NOMO-1 treated with dmso at 0.1 percent for 144 hours (cell line): ENCODE data around the gene SCRT2.
A peak's percentile ranks its signal among the peaks of the same experiment; 100 is the strongest.
"Not testable (repeated sequence)": the region's sequence is repeated elsewhere in the genome, so short reads cannot be mapped to it uniquely, and the experiment has no call there.

Source experiments
- DNase-seq: peaks from one replicate; lab custom pipeline; 2025; ENCODE audit not compliant: unreplicated experiment; lab: John Stamatoyannopoulos, UW

The SCRT2 gene

GRCh38 chr20:701401-702129 lies 26.0 kb upstream of the SCRT2 start:
- DNase-seq: no peak

DNA sequence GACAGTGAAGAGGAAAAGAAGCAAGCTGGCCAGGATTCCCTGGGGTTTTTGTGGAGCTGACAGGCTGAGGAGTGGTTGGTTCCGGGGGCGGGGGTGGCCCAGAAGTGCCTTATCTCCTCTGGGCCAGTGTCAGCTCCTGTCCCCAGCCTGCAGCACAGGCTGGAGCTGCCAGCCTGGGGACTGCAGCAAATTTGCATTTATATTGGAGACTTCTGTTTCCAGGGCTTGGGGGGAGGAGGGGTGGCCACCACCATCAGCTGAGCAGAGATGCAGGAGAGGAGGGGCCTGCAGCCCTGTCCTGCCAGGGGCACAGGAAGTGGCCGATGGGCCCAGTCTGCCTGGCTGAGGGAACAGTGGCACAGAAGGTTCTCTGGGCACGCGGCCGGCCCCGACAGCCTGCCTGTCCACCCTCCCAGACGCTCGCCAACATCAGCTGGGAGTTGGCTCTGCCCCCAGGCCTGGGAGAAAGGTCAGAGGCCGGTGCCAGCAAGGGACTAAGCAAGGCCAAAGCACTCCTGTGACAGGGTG lies 24.3 kb upstream of the SCRT2 start:
- no peak for DNase-seq

DNA sequence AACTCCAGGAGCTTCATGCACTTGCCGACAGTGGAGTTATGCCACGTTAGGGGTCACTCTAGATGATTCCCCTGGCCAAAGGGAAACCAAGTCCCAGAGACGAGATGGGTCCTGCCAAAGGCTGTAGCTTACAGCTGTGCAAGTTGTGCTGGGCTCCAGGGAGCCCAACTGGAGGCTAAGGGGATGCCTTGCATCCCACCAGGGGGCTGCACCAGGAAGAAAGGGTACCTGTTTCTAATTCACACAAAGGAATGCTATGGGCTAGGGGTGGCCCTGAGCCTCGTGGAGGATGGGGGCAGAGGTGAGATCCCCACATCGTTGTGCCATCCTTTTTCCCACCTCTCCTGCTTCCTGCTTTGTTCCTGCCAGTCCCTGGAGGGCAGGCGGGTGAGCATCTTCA lies 23.7 kb upstream of the SCRT2 start:
- no peak for DNase-seq

GRCh38 chr20:698276-698675 lies 22.7 kb upstream of the SCRT2 start:
- no peak for DNase-seq

DNA sequence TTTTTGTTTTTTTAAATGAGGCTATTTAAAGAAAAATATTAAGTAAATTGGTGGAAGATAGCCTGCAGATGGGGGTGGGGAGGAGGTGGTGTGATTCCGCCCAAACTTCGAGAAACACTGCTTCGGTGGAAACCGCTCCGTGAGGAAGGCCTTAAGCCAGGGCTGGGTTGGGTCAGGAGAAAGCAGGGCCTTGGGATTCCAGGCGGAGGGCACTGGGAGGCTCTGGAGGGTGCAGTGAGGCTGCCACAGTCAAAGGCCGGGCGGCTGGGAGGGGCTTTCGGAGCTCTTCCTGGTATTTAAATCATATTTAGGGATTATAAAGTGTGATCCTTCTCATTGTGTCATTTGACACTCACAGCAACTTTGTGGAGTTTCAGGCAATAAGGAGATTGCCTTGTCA lies 22.2 kb upstream of the SCRT2 start:
- no peak for DNase-seq

- DNase-seq: no peak
Observed at GRCh38 chr20:695165-695866, 19.7 kb upstream of the SCRT2 start.

DNA sequence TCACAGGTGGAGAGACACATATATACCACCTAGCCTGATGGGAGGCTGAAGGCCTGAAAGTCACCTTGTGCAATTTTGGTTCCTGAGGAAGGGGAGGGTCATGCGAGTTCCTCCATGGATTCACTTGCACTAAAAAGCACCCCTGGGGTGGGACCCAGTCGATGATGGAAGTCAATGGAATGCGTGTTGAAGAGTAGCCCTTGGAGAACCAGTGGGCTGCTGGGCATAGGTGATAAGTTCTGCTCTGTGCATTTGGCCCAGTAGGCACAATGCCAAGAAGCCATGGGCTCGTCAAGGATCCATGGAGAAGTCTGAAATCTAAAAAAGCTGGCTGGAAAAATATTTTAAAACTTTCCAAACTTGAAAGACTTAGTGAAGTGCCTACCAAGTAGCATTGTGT lies 18.9 kb upstream of the SCRT2 start:
- DNase-seq: no peak

GRCh38 chr20:693786-694185 lies 18.2 kb upstream of the SCRT2 start:
- not testable (repeated sequence) for DNase-seq

GRCh38 chr20:692044-692443 lies 16.4 kb upstream of the SCRT2 start:
- no peak for DNase-seq

DNA sequence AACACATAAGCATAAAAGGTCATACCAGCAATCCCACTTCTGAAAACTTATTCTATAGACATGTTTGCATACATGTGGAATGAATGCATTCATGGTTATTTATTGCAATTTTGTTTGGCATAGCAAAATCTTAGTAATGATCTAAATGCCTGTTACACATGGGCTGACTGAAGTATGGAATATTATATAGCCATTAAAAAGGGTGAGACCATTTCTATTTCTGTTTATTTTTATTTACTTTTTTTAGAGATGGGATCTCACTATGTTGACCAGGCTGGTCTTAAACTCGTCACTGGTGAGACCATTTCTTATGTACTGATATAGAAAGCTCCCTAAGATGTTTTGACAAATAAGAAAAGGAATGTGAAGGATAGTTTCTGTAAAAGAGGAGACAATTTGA lies 14.3 kb upstream of the SCRT2 start:
- no peak for DNase-seq

DNA sequence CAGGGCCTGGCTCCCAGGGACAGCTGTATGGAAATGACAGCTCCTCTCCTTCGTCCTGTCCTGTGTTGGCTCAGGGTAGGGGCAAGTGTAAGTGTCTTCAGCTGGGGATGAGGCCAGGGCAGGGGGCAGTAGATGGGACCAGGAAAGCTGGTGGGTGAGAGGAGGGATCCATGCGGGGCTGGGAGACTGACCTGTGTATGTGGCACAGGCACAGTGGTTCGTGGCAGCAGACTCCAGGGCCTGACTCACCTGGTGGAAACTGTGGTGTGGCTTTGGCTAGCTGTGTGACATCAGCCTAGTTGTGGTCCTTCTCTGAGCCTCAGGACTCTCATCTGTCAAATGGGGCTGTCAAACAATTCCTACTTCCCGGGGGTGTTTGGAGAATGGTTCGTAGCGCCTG lies 13.7 kb upstream of the SCRT2 start:
- DNase-seq: no peak

- no peak for DNase-seq
Observed at GRCh38 chr20:688809-689212, 13.2 kb upstream of the SCRT2 start.

DNA sequence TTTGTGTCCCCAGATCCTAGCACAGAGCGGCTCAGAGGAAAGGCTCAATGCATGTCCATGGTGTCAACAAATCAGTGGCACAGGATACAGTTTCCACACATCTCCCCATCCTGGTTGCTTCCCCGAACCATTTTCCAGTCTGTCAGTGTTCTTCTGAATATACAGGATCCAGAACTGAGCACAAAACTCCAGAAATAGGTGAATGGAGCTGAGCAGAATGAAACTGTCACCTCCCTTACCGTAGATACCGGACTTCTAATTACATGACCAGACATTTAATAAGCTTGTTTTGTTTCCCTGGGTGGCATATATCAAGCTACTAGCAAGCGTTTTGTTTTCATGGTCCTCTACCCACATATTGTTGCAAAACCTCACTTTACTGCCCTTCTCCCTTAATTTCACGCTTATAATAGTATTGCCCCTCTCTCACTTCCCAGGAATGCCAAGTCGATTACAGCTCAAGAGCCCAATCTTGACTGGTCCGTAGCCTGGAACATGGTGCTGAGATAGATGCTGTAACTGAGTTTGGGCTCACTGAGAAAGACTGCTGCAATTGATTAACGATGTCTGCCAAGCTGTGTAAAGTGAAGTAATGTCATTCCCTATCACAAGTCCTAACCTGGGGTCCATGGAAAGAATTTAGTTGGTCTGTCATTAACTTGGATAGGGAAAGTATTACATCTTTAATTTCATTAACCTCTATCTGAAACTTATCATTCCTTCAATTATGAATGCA lies 12.0 kb upstream of the SCRT2 start:
- no peak for DNase-seq

- no peak for DNase-seq
Observed at GRCh38 chr20:684676-685319, 9.2 kb upstream of the SCRT2 start.

- DNase-seq: no peak
Observed at GRCh38 chr20:682123-682522, 6.5 kb upstream of the SCRT2 start.

DNA sequence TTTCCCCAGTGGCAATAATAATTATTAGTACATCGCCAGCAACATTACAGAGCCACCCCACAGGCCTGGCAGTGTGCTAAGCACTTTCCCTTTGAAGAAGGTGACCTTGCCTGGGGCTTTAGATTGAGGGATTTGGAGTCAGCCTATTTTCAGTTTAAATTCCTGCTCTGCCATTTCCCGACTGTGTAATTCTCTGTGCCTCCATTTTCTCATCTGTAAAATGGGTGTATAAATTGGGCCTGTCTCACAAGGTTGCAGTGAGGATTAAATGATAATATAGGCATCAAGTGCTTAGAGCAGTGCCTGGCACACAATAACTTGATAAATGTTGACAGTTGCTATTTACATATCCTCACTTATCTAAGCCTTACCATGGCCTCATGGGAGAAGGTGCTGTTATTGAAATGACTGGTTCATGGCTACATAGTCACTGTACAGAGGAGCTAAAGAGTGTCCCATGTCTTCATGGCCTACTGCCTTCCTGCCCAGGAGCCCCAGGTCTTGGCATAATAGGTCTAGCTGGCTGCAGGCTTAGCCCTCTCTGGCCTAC lies 5.1 kb upstream of the SCRT2 start:
- DNase-seq: no peak

DNA sequence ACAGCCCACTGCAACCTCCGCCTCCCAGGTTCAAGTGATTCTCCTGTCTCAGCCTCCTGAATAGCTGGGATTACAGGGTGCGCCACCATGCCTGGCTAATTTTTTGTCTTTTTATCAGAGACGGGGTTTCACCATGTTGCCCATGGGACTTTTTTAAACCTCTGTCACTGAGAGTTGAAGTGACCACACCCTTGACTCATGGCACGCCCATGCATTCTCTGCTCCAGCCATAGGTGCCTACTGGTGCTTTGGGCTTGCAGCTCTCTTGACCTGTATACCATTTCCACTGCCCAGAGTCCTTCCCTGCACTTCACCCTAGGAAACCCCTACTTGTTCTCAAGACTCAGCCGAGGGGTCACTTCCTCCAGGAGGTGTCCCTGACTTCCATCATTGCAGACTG lies 2.4 kb upstream of the SCRT2 start:
- no peak for DNase-seq

DNA sequence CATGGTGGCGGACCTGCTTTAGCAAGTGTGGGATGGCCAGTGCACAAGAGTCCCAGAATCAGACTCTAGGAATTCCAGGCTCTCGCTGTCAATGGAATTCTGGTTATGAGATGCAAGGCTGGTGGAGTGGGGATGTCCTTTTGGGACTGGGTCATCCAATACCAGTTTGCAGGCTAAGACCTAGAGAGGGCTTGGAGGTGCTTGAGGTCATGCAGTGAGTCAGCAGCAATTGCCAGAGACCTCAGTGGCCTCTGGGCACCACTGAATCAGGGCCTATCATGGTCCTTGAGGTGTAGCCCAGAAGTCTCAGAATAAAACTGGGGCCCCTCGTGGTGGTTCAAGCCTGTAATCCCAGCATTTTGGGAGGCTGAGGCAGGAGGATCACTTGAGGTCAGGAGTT lies 1.4 kb upstream of the SCRT2 start:
- no peak for DNase-seq

GRCh38 chr20:676315-676937 lies 824 bp upstream of the SCRT2 start:
- DNase-seq: peak; percentile 57

DNA sequence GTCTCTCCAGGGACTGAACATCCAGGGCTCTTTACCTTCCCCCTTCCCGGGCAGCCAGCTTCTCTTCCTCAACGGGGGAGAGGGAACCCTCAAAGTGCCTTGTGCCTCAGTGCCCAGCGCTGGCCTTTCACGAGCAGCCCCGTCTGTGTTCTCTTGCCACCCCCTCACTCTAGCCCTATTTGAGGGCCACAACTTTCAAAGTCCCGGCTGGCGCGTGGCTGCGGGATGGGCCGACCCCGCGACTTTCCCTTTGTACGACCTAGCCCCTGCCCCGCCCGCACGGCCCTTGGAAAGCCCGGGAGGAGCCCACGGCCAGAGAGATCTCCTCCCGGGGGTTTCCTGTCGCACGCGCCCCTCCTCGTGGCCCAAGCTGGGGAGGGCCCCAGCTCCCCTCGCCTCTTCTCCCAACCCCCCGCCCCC lies 559 bp downstream of the SCRT2 start:
- DNase-seq: no peak

- DNase-seq: no peak
Observed at GRCh38 chr20:673603-674001, 2.0 kb downstream of the SCRT2 start.
